Hypothalamus (tissue), 51 donors: ENCODE results near the gene PDE10A.
A peak's percentile ranks its signal among the peaks of the same experiment; 100 is the strongest.
"Not testable (repeated sequence)": the region's sequence is repeated elsewhere in the genome, so short reads cannot be mapped to it uniquely, and the experiment has no call there.

Experiments used
- DNase-seq, 51 donors: peaks; one replicate each; lab custom pipeline; 2025; lab: John Stamatoyannopoulos, UW

PDE10A gene

DNA sequence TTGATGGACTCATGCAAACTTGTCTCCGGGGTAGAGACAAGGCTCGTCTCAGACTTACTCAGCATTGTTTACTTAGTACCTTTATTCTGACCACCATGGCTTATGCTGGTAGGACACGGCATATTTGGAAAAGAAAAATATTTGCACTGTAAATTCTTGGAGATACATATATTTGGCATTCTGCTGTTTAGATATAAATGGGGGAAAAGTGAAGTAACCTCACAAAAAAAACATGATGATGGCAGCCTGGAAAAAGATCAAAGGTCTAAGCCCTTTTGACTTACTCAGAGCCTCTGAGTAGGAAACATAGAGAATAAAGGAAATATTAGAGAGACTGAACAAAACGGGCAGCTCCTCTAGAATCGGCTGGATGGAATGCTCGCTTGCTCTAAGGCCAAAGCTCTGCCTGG, 32.5 kb downstream of the PDE10A start:
- DNase-seq = no peak

DNA sequence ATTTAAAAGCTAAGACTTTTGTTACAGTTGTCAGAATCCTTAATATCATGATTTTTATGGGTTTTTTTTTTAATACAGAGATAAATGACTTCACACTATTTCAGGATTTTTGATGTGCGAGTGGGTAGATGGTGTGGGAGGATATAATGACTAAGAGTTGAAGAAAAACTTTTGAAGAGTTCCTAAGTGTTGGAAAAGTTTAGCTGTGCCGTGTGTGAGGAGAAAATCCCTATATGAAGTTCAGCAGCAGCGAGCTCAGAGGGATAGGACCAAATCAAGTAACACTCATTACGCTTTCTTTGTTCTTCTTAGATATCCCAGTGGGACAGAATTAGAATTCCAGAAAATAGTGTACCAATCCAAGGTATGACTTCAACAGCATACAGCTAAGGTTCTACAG, 34.1 kb downstream of the PDE10A start:
- no peak for DNase-seq

DNA sequence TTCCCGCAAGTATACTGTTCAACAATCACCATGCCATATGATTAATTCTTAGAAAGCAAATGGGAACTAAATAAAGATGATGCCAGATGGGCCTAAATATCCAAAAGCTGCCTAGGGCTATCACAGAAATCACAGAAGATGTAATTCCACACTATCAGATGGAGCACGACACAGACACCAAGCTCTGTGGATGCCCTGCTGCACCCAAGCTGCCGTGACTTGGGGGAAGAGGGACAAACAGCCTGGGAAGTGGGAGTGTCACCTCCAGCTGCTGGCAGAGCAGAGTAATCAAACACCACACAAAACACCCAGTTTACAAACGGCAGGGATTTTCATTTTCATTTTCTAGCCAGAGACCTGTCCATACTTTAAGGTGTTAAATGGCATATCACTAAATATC, 35.7 kb downstream of the PDE10A start:
- DNase-seq = no peak

DNA sequence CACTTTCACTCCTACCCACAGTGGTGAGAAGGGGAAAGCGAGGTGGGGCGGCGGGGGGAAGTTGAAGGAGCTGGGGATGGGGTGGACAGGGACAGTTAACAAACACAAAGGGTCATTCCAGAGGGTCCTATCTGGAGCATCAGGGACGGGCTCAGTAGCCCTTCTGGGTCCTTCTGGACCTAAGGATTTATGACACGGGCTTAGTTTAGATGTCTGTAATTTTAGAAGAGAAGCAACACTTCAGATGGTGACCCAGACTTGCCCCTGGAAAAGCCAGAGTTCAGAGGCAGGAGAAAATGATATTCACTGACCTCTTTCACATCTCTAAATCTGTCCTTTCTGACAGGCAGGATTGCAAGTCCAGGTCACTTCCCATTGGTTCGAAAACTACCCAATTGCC, 36.3 kb downstream of the PDE10A start:
- no peak for DNase-seq

DNA sequence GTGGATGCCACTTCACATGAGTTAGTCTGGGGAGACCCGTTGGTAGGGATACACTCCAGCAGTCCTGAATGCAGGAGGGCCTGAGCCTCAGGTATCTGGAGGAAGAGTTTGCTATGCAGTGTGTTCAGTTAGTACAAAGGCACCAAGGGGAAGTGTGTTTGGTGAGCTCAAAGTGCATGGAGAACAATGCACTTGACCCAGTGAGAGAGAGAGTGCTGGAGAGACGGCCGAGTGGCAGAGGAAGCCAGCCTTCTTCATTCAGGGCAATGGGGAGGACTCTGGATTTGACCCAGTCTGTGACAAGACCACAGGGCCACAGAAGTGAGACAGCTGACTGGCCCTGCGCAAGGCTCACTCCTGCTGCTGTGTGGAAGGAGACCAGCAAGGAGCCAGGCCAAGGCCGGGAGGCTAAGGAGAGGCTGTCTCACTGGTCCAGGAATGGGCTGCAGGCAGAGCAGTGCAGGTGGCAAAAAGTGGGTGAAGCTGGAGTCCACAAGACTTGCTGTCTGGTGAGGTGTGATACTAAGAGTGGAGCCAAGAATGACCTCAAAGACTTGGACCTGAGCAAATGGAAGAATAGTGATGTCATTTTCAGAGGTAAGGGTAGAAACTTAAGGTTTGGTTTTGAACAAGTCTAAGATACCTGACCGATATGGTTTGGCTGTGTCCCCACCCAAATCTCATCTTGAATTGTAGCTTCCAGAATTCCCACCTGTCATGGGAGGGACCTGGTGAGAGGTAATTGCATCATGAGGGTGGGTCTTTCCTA, 38.0 kb downstream of the PDE10A start:
- DNase-seq = no peak

DNA sequence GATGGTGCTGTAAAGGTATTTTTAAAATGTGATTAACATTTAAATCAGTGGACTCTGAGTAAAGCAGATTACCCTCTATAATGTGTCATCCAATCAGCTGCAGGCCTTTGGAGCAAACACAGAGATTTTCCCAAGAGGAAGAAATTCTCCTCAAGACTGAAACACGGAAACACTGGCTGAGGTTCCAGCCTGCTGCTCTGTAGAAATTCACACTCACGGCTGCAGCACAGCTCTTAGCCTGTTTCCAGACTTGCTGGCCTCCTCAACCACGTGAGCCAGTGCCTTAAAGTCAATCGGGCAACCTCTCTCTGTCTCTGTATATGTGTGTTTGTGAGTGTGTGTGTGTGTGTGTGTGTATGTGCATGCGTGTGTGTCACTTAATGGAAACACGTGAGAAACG, 41.1 kb downstream of the PDE10A start:
- DNase-seq = no peak

DNA sequence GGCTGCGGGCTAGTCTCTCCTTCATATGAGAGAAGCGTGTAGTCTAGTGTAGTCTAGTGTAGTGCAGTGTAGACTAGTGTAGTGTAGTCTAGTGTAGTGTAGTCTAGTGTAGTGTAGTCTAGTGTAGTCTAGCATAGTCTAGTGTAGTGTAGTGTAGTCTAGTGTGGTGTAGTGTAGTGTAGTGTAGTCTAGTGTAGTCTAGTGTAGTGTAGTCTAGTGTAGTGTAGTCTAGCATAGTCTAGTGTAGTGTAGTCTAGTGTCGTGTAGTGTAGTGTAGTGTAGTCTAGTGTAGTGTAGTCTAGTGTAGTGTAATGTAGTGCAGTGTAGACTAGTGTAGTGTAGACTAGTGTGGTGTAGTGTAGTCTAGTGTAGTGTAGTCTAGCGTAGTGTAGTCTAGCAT, 44.1 kb downstream of the PDE10A start:
- not testable (repeated sequence) for DNase-seq

DNA sequence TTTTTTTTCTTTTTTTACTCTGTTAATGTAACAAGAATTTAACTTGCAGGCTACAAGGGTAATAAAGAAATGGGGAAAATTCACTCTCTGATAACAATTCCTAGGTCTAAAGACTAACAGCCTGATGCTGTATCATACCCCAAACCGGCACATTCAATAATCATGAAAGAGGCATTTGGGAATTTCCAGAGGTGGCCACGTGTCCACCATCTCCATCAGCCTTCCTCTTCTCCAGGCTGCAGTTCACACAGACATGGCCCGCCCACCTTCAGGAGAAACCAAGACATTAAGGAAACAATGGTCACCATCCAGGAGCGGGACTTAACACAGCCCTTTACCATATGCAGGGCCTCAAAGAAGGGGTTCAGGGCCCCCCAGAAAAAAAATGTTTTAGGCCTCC, 44.8 kb downstream of the PDE10A start:
- no peak for DNase-seq

DNA sequence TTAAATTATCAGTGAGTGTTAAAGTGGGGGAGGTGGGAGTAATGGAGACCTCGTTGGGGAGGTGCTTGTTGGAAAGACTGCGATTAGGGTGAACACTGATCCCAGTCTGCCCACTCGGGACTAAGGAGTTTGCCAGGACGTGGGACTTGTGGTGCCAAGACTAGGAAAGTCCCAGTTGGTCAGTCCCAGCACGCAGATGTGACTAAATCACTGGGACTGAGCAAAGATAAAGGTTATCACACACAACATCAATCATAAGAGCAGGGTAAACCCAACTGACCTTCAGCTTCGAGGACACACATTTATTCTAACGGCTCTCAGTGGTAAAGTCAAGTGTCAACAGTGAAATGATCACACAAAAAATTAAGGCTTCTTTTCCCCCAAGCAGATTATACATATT, 45.5 kb downstream of the PDE10A start:
- DNase-seq = no peak

DNA sequence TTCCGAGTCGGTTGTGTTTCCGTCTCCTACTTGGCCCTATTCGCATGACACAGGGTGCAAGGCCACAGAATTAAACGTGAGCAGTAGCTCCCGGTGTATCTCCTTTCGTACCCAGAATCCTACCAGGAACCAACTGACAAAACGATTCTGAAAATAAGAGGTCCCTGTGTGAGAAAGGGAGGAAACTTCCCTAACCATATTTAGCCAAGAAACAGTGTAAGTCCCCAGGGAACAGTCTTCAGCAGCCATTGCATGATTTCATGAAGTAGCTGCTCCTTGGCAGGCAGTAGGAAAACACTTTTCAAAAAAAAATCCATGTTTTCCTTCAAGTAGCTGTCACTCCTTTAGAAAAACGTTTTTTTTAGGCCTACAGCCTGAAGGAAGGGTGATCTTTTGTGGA, 46.9 kb downstream of the PDE10A start:
- no peak for DNase-seq

DNA sequence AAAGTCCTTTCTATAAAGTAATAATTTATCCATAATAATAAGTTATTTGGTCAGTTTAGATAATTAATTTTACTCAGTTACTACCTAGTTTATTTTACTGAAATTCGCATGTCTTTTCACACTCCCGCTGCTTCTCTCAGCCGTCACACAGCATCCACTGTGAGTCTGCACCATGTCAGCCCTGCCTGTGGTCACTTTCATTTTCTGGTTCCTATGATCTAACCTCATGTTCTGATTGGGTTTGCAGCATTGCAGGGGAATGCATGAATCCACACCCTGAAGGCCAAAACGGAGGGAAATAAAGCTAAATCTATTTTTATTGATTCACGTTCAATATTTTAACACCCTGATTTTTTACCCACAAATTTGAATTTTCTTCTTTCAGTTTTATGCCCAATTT, 47.4 kb downstream of the PDE10A start:
- peak in 9 of 51 donors; percentile 3 to 61 (median 15) for DNase-seq

DNA sequence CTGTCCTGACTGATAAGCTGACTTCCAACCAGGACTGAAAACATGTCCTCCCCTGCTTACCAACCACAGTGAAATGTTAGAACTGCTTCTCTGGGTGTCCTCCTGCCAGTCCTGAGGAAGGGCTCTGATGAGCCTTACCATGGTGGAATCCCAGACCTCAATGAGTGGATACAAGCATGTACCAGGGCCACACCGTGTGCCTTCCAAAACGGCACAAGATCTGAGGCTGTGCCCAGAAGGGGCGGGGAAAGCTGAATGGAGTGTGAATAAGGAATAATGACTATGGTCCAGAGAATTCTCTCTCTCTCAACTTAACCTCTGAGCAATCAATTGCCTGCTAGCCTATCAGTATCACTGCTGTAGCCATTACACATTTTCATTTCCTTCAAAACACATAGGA, 51.7 kb downstream of the PDE10A start:
- peak in 14 of 51 donors; percentile 4 to 34 (median 24) for DNase-seq

DNA sequence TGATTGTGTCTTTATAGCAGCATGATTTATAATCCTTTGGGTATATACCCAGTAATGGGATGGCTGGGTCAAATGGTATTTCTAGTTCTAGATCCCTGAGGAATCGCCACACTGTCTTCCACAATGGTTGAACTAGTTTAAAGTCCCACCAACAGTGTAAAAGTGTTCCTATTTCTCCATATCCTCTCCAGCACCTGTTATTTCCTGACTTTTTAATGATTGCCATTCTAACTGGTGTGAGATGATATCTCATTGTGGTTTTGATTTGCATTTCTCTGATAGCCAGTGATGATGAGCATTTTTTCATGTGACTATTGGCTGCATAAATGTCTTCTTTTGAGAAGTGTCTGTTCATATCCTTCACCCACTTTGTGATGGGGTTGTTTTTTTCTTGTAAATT, 54.5 kb downstream of the PDE10A start:
- DNase-seq = not testable (repeated sequence)

DNA sequence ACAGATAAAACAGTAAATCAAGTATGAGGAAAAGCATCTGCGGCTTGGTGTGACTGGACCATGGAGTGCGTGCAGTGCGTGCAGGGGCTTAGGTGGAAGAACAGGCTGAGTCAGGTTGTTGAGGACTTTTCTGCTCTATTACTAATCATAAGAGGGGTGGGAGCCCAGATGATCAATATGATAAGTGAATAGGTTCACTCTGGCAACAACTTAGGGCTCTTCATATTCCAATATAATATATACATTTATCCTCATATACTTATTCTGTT, 56.4 kb downstream of the PDE10A start:
- DNase-seq = no peak

DNA sequence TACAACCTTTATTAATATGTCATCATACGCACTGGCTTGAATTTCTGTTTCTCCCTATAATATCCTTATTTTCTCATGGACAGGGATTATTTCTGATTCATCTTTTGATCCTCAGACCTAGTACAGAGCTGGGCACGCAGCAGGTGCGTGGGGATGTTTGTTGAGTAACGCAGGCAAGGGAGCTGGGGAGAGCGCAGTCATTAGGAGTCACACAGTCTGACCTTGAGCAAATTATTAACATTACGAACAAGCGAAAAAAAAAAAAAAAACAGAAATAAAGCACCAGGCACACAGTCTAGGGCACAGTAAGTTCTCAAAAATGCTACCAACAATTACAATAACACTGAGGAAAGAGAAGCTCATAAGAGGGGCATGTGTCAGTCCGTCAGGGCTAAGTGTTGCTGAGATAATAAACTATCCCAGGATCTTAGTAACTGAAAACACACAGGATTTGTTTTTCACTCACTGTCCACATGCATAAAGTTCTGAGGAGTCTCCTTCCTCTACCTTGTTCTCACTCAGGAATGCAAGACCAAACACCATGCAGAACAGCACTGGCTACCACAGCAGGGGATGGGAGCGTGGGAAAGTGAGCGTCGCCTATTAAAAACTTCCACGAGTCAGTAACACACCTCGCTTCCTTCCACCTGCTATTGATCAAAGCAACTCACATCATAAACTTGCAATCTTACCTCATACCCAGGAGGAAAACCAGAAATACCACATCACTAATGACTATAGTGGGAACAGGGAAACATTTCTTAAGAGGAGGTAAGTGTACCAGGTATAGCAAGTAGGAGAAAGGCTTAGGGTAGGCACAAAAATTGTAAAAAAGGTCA, 56.9 kb downstream of the PDE10A start:
- DNase-seq = no peak

DNA sequence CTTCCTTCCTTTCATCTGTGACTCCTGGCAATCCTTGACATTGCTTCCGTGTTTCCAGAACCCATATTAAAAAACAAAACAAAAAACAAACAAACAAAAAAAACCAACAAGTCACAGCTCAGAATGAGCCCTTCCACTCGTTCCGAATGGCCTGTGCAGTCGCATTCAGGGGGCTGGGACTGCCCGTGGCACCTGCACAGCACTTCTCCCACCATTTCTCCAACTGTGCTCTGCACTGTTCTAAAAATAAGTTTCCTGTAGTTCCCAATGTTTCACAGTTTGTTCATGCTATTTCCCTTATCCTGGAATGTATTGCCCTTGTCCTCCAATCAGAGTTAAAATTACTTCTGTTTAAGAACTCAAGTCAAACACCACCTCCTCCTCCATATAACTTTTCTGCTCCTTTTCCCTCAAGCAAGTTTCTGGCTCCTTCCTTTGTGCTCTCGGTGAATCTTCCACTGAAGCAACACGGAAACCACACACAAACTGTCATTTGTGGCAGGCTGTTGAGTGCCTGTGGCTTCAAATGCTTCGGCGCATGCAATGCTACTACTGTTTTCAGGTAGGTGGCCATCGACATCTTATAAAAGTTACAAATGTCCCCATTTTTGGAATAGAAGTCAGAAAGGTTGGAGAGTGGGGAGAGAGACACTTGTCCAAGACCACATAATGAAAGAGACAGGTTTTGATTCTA, 57.7 kb downstream of the PDE10A start:
- no peak for DNase-seq

DNA sequence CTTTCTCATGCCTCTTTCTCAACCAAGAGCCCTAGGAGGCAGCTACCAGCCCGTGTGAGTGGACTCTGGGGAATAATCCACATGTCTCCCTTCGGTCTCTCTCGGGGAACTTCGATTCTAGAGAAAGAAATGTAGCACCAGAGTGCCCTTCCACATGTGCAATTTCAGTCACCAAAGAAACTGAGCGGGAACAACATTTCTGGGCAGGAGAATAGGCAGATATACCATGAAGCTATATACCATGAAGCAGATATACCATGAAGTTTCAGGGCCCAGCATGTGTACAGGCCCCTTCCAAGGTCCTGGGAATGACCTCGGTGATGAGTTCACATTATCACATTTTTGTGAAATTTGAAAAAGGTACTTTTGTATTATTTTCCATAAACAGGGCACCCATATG, 60.8 kb downstream of the PDE10A start:
- no peak for DNase-seq

DNA sequence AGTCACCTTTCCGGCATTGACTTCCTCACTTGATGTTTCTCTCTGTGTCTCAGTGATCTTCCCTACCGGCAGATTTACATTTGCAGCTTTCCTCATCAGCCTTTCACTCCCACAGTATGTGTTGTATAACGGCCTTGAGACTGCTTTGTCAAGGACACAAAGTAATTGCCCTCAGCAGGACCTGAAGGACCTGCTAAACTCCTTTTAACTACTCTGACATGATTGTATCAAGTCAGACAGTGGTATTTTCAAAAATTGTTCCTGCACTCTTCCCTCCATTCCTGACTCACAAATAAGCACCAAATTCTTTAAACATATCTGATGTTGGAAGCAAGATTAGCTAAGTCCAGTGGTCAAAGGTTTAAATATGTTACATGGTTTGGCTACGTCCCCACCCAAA, 62.4 kb downstream of the PDE10A start:
- DNase-seq = no peak

DNA sequence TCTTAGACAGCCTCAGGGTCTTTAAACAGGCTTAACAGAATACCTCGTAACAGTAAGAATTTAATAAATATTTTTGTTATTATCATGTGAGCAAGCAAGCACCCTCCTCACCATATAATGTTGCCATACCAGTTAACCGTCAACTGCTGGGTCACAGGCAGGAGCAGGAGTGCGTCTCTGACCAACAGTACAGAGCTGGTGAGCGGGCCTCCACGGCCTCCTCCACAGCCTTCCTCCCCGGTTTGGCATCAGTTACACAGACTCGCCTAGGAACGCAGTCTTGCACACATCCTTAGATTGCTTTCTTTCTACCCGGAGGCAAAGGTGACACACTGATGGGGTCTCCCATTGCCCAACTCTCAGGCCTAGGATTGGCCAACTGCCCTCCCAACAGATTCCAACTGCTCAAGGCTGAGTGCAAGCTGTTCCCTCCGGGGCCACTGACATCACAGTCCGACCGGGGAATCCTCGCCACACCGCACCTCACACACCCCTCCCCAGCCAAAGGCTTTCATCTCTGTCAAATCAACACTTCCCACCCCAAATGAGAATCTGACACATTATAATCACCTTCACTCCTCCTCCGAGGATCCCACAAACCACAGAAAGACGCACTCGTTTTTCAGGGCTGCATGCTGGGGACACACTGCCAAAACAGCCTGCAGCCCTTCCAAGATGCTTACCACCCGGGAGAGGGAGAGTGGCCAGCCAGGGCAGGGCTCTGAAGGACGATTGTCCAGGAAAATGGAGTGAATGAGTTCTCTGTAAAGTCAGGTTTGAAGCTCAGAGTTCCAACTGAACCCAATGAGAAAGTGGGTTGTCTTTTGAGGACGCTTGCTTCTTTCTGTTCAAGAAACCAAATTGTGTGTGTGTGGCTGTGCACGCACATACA, 63.2 kb downstream of the PDE10A start:
- peak in 21 of 51 donors; percentile 10 to 69 (median 29) for DNase-seq

DNA sequence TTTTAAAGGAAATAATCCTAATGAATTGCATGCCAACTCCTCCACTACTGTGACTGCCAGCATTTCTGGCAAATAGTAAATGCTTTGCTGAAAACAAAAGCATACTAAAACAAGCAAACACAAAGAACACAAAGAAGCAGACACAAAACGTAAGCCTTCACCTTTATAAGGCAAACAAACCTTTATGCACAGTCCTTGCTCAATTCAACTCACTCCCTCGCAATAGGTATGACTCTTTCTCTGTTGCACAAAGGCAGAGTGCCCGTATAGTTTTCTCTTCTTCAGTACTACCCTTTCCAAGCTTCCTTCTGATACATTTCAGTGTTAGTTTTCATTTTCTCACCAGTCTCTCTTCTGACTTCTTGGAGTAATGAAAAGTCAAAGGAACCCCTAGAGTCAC, 63.9 kb downstream of the PDE10A start:
- peak in 1 of 51 donors; percentile 13 for DNase-seq

DNA sequence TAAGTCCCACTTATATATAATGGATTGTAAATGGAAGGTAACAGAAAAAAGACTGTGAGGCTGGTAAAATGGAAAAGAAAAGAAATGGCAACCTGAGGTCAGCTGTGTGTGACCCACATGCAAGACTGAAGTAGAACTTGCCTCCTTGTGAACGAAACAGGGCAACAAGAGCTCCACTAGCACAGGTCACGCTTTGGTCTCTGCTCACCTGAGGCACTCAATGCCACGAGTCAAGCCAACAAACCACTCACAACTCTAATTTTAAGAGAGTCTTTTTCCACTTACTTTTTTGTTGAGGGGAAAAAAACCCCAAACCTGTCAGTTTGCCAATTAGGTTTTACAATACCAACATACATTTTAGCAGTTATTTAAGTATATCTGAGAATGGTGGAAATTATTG, 65.2 kb downstream of the PDE10A start:
- no peak for DNase-seq
